Activated CD8-positive, alpha-beta memory T cell treated with anti-CD3 and anti-CD28 coated beads for 4 hours (primary cell): ENCODE measurements around the gene MAP3K5.
"Not testable (repeated sequence)": the region's sequence is repeated elsewhere in the genome, so short reads cannot be mapped to it uniquely, and the experiment has no call there.

Source experiments
- DNase-seq, 2 donors: peaks; one replicate each; pipeline ENCODE4 v3.0.0-alpha.2; 2020; ENCODE audit warnings: low read depth in 2 of 2

MAP3K5 gene

GRCh38 chr6:136725124-136725523 lies 67.2 kb downstream of the MAP3K5 start:
- DNase-seq = no peak

DNA sequence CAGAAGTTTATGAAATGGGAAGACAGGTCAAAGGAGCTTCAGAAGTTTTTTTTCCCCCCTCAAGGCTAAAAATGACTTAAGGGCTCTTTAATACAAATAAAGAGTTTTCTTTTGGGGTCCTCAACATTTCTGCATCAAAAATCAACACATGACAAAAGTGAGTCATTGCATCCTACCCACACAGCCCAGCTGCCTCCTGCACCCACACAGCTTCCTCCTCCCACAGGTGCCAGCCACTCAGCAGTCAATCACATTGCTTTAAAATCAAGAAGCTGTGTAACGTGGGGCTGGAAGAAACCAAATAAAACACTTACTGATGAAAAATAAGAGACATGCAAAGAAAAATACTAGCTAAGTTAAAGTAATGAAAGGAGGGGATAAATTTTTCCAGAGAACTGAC lies 68.5 kb downstream of the MAP3K5 start:
- peak; percentile 34 to 43 for DNase-seq

DNA sequence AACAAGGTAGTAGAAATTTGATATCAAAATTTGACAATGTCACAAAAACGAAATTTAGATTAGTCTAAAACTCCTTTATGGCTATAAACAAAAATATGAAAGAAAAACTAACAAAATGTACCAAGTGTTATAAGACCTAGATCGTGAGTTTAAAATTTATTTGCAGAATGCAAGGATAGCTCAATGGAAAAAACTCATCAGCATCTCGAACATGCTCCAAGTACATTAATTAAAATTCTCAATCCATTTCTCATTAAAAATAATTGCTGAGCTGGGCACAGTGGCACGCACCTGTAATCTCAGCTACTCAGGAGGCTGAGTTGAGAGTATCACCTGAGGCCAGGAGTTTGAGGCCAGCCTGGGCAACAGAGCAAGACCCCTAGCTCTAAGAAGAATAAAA lies 70.8 kb downstream of the MAP3K5 start:
- DNase-seq = no peak

- no peak for DNase-seq
Measured at GRCh38 chr6:136720045-136720770, 72.1 kb downstream of the MAP3K5 start.

GRCh38 chr6:136719280-136720044 lies 72.8 kb downstream of the MAP3K5 start:
- no peak for DNase-seq

GRCh38 chr6:136718476-136718875 lies 73.8 kb downstream of the MAP3K5 start:
- no peak for DNase-seq

GRCh38 chr6:136717716-136717990 lies 74.6 kb downstream of the MAP3K5 start:
- no peak for DNase-seq

DNA sequence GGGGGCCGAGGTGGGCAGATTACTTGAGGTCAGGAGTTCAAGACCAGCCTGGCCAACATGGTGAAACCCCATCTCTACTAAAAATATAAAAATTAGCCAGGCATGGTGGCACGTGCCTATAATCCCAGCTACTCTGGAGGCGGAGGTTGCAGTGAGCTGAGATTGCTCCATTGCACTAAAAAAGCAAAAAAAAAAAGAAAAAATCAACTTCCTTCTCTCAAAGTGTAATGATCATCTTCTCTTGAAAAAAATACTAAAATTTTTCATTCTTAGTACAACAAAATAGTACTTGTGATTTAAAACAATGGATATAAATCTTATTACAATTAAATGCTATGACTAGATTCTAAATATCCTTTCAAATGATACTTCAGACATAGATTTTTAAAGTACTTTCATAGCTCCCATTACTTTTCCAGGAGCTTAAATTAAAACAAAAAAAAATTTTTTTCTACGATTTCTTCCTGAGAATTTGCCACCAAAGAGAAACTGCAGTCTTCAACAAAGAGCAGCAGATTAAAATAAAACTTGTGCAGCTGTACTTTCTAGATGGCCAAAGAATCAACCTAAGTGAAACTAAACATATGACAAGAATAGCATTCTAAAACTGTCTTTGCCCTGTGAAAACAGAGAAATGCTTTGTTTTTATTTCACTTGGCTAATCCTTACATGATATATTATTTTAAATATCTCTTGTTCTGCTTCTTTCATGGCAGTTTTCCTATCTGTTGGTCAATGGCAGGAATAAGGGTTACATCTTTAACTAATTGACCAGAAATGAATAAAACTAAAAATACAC lies 75.2 kb downstream of the MAP3K5 start:
- no peak for DNase-seq

- DNase-seq = not testable (repeated sequence)
Measured at GRCh38 chr6:136712642-136713041, 79.6 kb downstream of the MAP3K5 start.

DNA sequence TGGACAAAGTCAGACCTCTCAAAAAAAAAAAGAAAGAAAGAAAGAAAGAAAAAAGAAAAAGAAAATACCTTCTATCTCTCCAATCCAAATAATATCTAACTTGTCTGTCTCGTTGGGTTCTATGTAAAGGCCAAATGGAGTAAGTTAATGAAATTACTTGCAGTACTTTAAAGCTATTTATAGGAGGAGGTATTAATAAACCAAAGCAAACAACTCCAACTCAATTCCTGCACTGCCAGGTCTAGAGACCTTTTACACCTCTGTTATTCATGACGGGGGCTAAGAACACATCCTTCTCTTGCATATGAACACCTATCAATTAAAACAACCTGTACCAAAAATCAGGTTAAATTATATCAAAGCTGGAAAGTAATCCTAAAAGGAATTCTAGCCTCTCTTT lies 80.6 kb downstream of the MAP3K5 start:
- DNase-seq = no peak

DNA sequence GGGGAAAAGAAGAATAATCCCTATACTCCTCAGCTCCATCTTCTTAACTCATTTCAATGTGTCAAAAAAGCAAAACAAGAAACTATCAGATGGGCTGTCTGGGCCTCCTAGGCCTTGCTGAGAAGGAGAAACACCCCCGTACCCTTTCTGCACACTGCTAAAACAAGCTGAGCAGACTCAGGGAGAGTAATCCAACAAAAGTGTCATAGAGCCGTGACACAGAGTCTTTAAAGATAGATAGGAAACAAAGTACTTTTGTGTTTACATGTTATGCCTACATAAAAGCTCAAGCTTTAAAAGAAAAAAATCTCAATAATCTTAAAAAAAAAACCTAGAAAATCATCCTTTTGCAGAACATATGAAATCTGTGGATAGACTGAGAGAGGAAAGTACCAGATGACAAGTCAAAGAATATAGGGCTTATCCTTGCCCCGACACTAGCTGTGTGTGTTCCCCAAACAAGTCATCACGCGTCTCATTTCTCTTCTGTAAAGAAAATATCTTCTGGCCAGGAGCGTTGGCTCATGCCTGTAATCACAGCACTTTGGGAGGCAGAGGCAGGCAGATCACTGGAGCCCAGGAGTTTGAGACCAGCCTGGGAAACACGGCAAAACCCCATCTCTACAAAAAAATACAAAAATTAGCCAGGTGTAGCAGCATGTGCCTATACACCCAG lies 81.3 kb downstream of the MAP3K5 start:
- no peak for DNase-seq

GRCh38 chr6:136709429-136709828 lies 82.8 kb downstream of the MAP3K5 start:
- DNase-seq = no peak

DNA sequence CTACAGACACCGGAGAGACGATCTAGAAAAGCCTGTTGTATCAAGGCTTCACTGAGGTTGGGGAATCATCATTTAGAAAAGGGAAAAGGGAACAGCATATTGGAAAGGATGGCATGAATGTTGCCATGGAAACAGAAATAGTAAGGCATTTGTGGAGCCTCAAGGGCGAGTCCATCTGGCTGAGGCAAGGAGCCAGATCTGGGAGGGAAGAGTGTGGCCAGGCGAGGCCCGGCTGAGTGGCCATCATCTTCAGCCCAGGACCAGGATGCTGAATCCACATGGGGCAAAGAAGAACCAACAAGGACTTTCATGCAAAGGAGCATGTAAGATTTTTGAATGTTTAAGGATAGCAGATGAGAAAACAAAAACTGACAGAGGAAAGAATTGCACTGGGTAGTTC lies 85.8 kb downstream of the MAP3K5 start:
- DNase-seq = no peak

- DNase-seq = no peak
Measured at GRCh38 chr6:136703331-136703865, 88.9 kb downstream of the MAP3K5 start.

DNA sequence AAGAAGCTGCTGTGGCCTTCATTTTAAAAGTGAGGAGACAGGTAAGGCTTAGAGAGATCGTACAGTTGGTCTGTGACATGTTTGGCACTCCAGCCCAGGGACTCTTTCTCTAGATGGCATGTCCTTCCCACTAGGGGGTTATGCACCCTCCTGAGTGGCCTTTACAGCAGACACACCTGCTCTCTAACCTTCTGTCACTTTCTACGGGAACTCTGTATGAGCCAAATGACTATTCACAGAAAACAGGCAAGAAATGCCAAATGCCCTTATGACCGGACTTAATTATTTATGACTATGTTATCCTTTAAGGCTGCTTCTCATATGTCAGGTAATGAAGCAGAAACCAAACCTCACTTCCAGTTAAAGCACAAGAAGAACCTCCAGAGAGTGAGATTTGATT lies 91.2 kb downstream of the MAP3K5 start:
- no peak for DNase-seq

- no peak for DNase-seq
Measured at GRCh38 chr6:136699358-136699757, 92.9 kb downstream of the MAP3K5 start.

- no peak for DNase-seq
Measured at GRCh38 chr6:136696783-136697364, 95.4 kb downstream of the MAP3K5 start.

GRCh38 chr6:136696238-136696637 lies 96.0 kb downstream of the MAP3K5 start:
- DNase-seq = no peak

- DNase-seq = no peak
Measured at GRCh38 chr6:136695412-136695811, 96.9 kb downstream of the MAP3K5 start.

DNA sequence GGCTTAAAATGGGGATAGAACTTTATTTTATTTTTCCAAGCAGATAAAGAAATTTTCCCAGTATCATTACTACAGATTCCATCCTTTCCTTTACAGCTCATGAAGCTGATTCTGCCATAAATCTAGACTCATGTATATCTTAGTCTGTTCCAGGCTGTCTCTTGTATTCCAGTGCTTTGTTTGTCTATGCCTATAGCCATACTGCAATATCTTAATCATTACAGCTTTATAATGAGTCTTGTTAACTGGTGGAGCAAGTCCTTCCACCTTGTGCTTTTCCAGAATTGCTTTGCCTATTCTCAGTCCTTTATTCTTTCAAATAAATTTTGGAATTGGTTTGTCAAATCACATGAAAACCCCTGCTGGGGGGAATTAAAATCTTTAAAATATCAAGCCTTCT lies 99.2 kb downstream of the MAP3K5 start:
- DNase-seq = no peak

DNA sequence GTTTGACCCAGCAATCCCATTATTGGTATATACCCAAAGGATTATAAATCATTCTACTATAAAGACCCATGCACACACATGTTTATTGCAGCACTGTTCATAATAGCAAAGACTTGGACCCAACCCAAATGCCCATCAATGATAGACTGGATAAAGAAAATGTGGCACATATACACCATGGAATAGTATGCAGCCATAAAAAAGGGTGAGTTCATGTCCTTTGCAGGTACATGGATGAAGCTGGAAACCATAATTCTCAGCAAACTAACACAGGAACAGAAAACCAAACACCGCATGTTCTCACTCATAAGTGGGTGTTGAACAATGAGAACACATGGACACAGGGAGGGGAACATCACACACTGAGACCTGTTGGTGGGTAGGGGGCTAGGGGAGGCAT lies 104.4 kb downstream of the MAP3K5 start:
- DNase-seq = not testable (repeated sequence)
